ENCODE results near the gene OR2Z1. TPM values are rescaled to one million over a fixed set of nuclear protein-coding genes. Genes with fewer than 3 reads are reported as not detected.

The OR2Z1 gene
- total RNA-seq, result not detected

- Histone ChIP-seq H3K9me3 (ENCODE audit: control insufficient read depth in 3 of 3, low read length in 3 of 3) (peaks cover 0 to 3% (median 0%) of the 10 kb centered on the region in 3 donors), H3K36me3 (ENCODE audit: control insufficient read depth in 3 of 3, insufficient read depth in 3 of 3, low read length in 3 of 3) (no peaks in the 10 kb centered on the region), H3K4me1 (ENCODE audit: control insufficient read depth in 3 of 3, insufficient read depth in 3 of 3, low read length in 3 of 3) (no peaks in the 10 kb centered on the region), H3K4me3 (ENCODE audit: low read length in 3 of 3) (no peak within 1 kb of the TSS), H3K9ac (ENCODE audit: low read depth in 1 of 3, low read length in 3 of 3) (no peak within 1 kb of the TSS), H3K27ac (ENCODE audit: low read depth, low read length) (no peak within 1 kb of the TSS), H3K27me3 (ENCODE audit: control insufficient read depth in 3 of 3, insufficient read depth in 3 of 3, low read length in 3 of 3) (peaks cover 0 to 2% (median 0%) of the 10 kb centered on the region in 3 donors)
Measured at GRCh38 chr19:8721334-8721733, at the start of gene OR2Z1. OR2Z1 (plus strand) TSS chr19:8721634; CDS start chr19:8731029, 9,395 bp downstream.

GRCh38 chr19:8673276-8673891 is 48.0 kb upstream of the OR2Z1 start:
- Histone ChIP-seq H3K36me3 (ENCODE audit: control insufficient read depth in 3 of 3, insufficient read depth in 3 of 3, low read length in 3 of 3) (no peaks in the 10 kb centered on the region), H3K4me1 (ENCODE audit: control insufficient read depth in 3 of 3, insufficient read depth in 3 of 3, low read length in 3 of 3) (no peaks in the 10 kb centered on the region), H3K27ac (ENCODE audit: low read depth, low read length) (no peak overlapping the region), H3K27me3 (ENCODE audit: control insufficient read depth in 3 of 3, insufficient read depth in 3 of 3, low read length in 3 of 3) (peaks cover 0 to 5% (median 0%) of the 10 kb centered on the region in 3 donors), H3K4me3 (ENCODE audit: low read length in 3 of 3) (no peak overlapping the region), H3K9me3 (ENCODE audit: control insufficient read depth in 3 of 3, low read length in 3 of 3) (no peaks in the 10 kb centered on the region), H3K9ac (ENCODE audit: low read depth in 1 of 3, low read length in 3 of 3) (no peak overlapping the region)

GRCh38 chr19:8675066-8675465 is 46.4 kb upstream of the OR2Z1 start:
- Histone ChIP-seq H3K9ac (ENCODE audit: low read depth in 1 of 3, low read length in 3 of 3) (no peak overlapping the region), H3K9me3 (ENCODE audit: control insufficient read depth in 3 of 3, low read length in 3 of 3) (no peaks in the 10 kb centered on the region), H3K27me3 (ENCODE audit: control insufficient read depth in 3 of 3, insufficient read depth in 3 of 3, low read length in 3 of 3) (peaks cover 0 to 5% (median 0%) of the 10 kb centered on the region in 3 donors), H3K27ac (ENCODE audit: low read depth, low read length) (no peak overlapping the region), H3K36me3 (ENCODE audit: control insufficient read depth in 3 of 3, insufficient read depth in 3 of 3, low read length in 3 of 3) (no peaks in the 10 kb centered on the region), H3K4me1 (ENCODE audit: control insufficient read depth in 3 of 3, insufficient read depth in 3 of 3, low read length in 3 of 3) (no peaks in the 10 kb centered on the region), H3K4me3 (ENCODE audit: low read length in 3 of 3) (no peak overlapping the region)

- H3K27me3 ChIP-seq (ENCODE audit: control insufficient read depth in 3 of 3, insufficient read depth in 3 of 3, low read length in 3 of 3), result peaks cover 0 to 2% (median 0%) of the 10 kb centered on the region in 3 donors
- no peak overlapping the region for H3K9ac ChIP-seq (ENCODE audit: low read depth in 1 of 3, low read length in 3 of 3)
- H3K9me3 ChIP-seq (ENCODE audit: control insufficient read depth in 3 of 3, low read length in 3 of 3), result peaks cover 0 to 4% (median 0%) of the 10 kb centered on the region in 3 donors
Measured at GRCh38 chr19:8678244-8678807, 43.1 kb upstream of the OR2Z1 start.

GRCh38 chr19:8680676-8681344 is 40.6 kb upstream of the OR2Z1 start:
- H3K27ac ChIP-seq (ENCODE audit: low read depth, low read length), result no peak overlapping the region
- no peaks in the 10 kb centered on the region for H3K27me3 ChIP-seq (ENCODE audit: control insufficient read depth in 3 of 3, insufficient read depth in 3 of 3, low read length in 3 of 3)
- no peaks in the 10 kb centered on the region for H3K4me1 ChIP-seq (ENCODE audit: control insufficient read depth in 3 of 3, insufficient read depth in 3 of 3, low read length in 3 of 3)
- no peak overlapping the region for H3K9ac ChIP-seq (ENCODE audit: low read depth in 1 of 3, low read length in 3 of 3)
- peaks cover 0 to 4% (median 0%) of the 10 kb centered on the region in 3 donors for H3K9me3 ChIP-seq (ENCODE audit: control insufficient read depth in 3 of 3, low read length in 3 of 3)
- no peaks in the 10 kb centered on the region for H3K36me3 ChIP-seq (ENCODE audit: control insufficient read depth in 3 of 3, insufficient read depth in 3 of 3, low read length in 3 of 3)
- H3K4me3 ChIP-seq (ENCODE audit: low read length in 3 of 3), result no peak overlapping the region

More at GRCh38 chr19:8678244-8678807, 43.1 kb upstream of the OR2Z1 start:
- Histone ChIP-seq H3K27ac (ENCODE audit: low read depth, low read length) (no peak overlapping the region), H3K4me3 (ENCODE audit: low read length in 3 of 3) (no peak overlapping the region), H3K36me3 (ENCODE audit: control insufficient read depth in 3 of 3, insufficient read depth in 3 of 3, low read length in 3 of 3) (no peaks in the 10 kb centered on the region), H3K4me1 (ENCODE audit: control insufficient read depth in 3 of 3, insufficient read depth in 3 of 3, low read length in 3 of 3) (no peaks in the 10 kb centered on the region)

GRCh38 chr19:8681345-8682029 is 39.9 kb upstream of the OR2Z1 start:
- H3K27me3 ChIP-seq (ENCODE audit: control insufficient read depth in 3 of 3, insufficient read depth in 3 of 3, low read length in 3 of 3), result no peaks in the 10 kb centered on the region
- no peak overlapping the region for H3K9ac ChIP-seq (ENCODE audit: low read depth in 1 of 3, low read length in 3 of 3)
- H3K4me1 ChIP-seq (ENCODE audit: control insufficient read depth in 3 of 3, insufficient read depth in 3 of 3, low read length in 3 of 3), result no peaks in the 10 kb centered on the region
- no peak overlapping the region for H3K4me3 ChIP-seq (ENCODE audit: low read length in 3 of 3)
- H3K36me3 ChIP-seq (ENCODE audit: control insufficient read depth in 3 of 3, insufficient read depth in 3 of 3, low read length in 3 of 3), result no peaks in the 10 kb centered on the region
- H3K27ac ChIP-seq (ENCODE audit: low read depth, low read length), result no peak overlapping the region
- H3K9me3 ChIP-seq (ENCODE audit: control insufficient read depth in 3 of 3, low read length in 3 of 3), result peaks cover 0 to 4% (median 0%) of the 10 kb centered on the region in 3 donors

- peaks cover 0 to 4% (median 0%) of the 10 kb centered on the region in 3 donors for H3K9me3 ChIP-seq (ENCODE audit: control insufficient read depth in 3 of 3, low read length in 3 of 3)
- H3K4me1 ChIP-seq (ENCODE audit: control insufficient read depth in 3 of 3, insufficient read depth in 3 of 3, low read length in 3 of 3), result no peaks in the 10 kb centered on the region
- H3K9ac ChIP-seq (ENCODE audit: low read depth in 1 of 3, low read length in 3 of 3), result no peak overlapping the region
- no peak overlapping the region for H3K27ac ChIP-seq (ENCODE audit: low read depth, low read length)
- no peak overlapping the region for H3K4me3 ChIP-seq (ENCODE audit: low read length in 3 of 3)
- H3K36me3 ChIP-seq (ENCODE audit: control insufficient read depth in 3 of 3, insufficient read depth in 3 of 3, low read length in 3 of 3), result no peaks in the 10 kb centered on the region
- no peaks in the 10 kb centered on the region for H3K27me3 ChIP-seq (ENCODE audit: control insufficient read depth in 3 of 3, insufficient read depth in 3 of 3, low read length in 3 of 3)
Measured at GRCh38 chr19:8682472-8682871, 39.0 kb upstream of the OR2Z1 start.

- Histone ChIP-seq H3K27ac (ENCODE audit: low read depth, low read length) (no peak overlapping the region), H3K9ac (ENCODE audit: low read depth in 1 of 3, low read length in 3 of 3) (no peak overlapping the region), H3K9me3 (ENCODE audit: control insufficient read depth in 3 of 3, low read length in 3 of 3) (peaks cover 0 to 4% (median 0%) of the 10 kb centered on the region in 3 donors), H3K4me3 (ENCODE audit: low read length in 3 of 3) (no peak overlapping the region), H3K27me3 (ENCODE audit: control insufficient read depth in 3 of 3, insufficient read depth in 3 of 3, low read length in 3 of 3) (no peaks in the 10 kb centered on the region), H3K4me1 (ENCODE audit: control insufficient read depth in 3 of 3, insufficient read depth in 3 of 3, low read length in 3 of 3) (no peaks in the 10 kb centered on the region), H3K36me3 (ENCODE audit: control insufficient read depth in 3 of 3, insufficient read depth in 3 of 3, low read length in 3 of 3) (no peaks in the 10 kb centered on the region)
Measured at GRCh38 chr19:8682931-8683330, 38.5 kb upstream of the OR2Z1 start.

GRCh38 chr19:8684001-8684902 is 37.2 kb upstream of the OR2Z1 start:
- no peaks in the 10 kb centered on the region for H3K36me3 ChIP-seq (ENCODE audit: control insufficient read depth in 3 of 3, insufficient read depth in 3 of 3, low read length in 3 of 3)
- no peaks in the 10 kb centered on the region for H3K27me3 ChIP-seq (ENCODE audit: control insufficient read depth in 3 of 3, insufficient read depth in 3 of 3, low read length in 3 of 3)
- H3K27ac ChIP-seq (ENCODE audit: low read depth, low read length), result no peak overlapping the region
- H3K4me1 ChIP-seq (ENCODE audit: control insufficient read depth in 3 of 3, insufficient read depth in 3 of 3, low read length in 3 of 3), result no peaks in the 10 kb centered on the region
- peaks cover 0 to 4% (median 0%) of the 10 kb centered on the region in 3 donors for H3K9me3 ChIP-seq (ENCODE audit: control insufficient read depth in 3 of 3, low read length in 3 of 3)
- H3K4me3 ChIP-seq (ENCODE audit: low read length in 3 of 3), result no peak overlapping the region
- no peak overlapping the region for H3K9ac ChIP-seq (ENCODE audit: low read depth in 1 of 3, low read length in 3 of 3)

All from skeletal muscle tissue (tissue), 4 donors.